CD4-positive, alpha-beta memory T cell (primary cell): Measurements from ENCODE around the gene KIRREL3. TPM values are rescaled to one million over a fixed set of nuclear protein-coding genes. Genes with fewer than 3 reads are reported as not detected.

Experiments used
- CTCF ChIA-PET: fragments of 350-600 bp; sonication (Branson Sonifier 250); formaldehyde crosslinking; loops from one replicate; lab custom pipeline; 2021; ENCODE audit warnings: inconsistent platforms; ENCODE audit not compliant: partially characterized antibody; lab: Charles Lee
- POLR2A ChIA-PET: fragments of 350-600 bp; sonication (Branson Sonifier 250); formaldehyde crosslinking; loops from one replicate; lab custom pipeline; 2021; ENCODE audit not compliant: partially characterized antibody; lab: Charles Lee
- DNase-seq, 5 donors: peaks; one replicate each; pipeline versions ENCODE4 v3.0.0 to v3.0.0-alpha.2; 2020 to 2022; ENCODE audit warnings: mixed read lengths in 1 of 5
- H3K27ac ChIP-seq: one replicate; pipeline ENCODE4 v1.7.0; 2013; ENCODE audit warnings: low read depth, low read length
- H3K27me3 ChIP-seq: 2 replicates; pipeline ENCODE4 v1.7.0; 2013; ENCODE audit warnings: mild to moderate bottlenecking, low read length, moderate library complexity; ENCODE audit not compliant: insufficient read depth
- H3K36me3 ChIP-seq: 2 replicates; pipeline ENCODE4 v1.7.0; 2013; ENCODE audit warnings: mild to moderate bottlenecking, low read length, moderate library complexity; ENCODE audit not compliant: insufficient read depth
- H3K4me1 ChIP-seq: 2 replicates; pipeline ENCODE4 v1.7.0; 2013; ENCODE audit warnings: mild to moderate bottlenecking, low read length, moderate library complexity; ENCODE audit not compliant: insufficient read depth
- H3K4me3 ChIP-seq, 2 donors: one replicate each; pipeline ENCODE4 v1.7.0; 2013; ENCODE audit warnings: low read length in 2 of 2, mild to moderate bottlenecking in 1 of 2
- H3K9me3 ChIP-seq, 2 donors: one replicate each; pipeline ENCODE4 v1.7.0; 2013; ENCODE audit warnings: low read length in 2 of 2, control low read depth in 1 of 2; ENCODE audit not compliant: control insufficient read depth in 1 of 2
- H3K27ac Mint-ChIP-seq, 7 donors: one replicate each; pipeline ENCODE4 v1.8.0; 2020 to 2021; ENCODE audit warnings: mixed read lengths in 7 of 7, mild to moderate bottlenecking in 6 of 7, inconsistent platforms in 3 of 7, moderate library complexity in 3 of 7
- H3K27me3 Mint-ChIP-seq, 2 donors: one replicate each; pipeline ENCODE4 v1.8.0; 2020 to 2021; ENCODE audit warnings: mixed read lengths in 2 of 2
- H3K36me3 Mint-ChIP-seq, 2 donors: one replicate each; pipeline ENCODE4 v1.8.0; 2020 to 2021; ENCODE audit warnings: mixed read lengths in 2 of 2, inconsistent platforms in 1 of 2, mild to moderate bottlenecking in 1 of 2
- H3K4me1 Mint-ChIP-seq, 4 donors: one replicate each; pipeline ENCODE4 v1.8.0; 2020 to 2021; ENCODE audit warnings: mixed read lengths in 4 of 4, mild to moderate bottlenecking in 1 of 4
- H3K4me3 Mint-ChIP-seq, 8 donors: one replicate each; pipeline ENCODE4 v1.8.0; 2020 to 2021; ENCODE audit warnings: mixed read lengths in 8 of 8, mild to moderate bottlenecking in 7 of 8, moderate library complexity in 6 of 8, inconsistent platforms in 3 of 8
- H3K9me3 Mint-ChIP-seq, 8 donors: one replicate each; pipeline ENCODE4 v1.8.0; 2020 to 2021; ENCODE audit warnings: mixed read lengths in 8 of 8, mild to moderate bottlenecking in 5 of 8, inconsistent platforms in 3 of 8, moderate library complexity in 1 of 8
- intact Hi-C: fragments of 100-400 bp; cut with micrococcal nuclease; formaldehyde crosslinking; loops from one replicate; pipeline ENCODE4 v1.15.1; 2023
- polyA plus RNA-seq, 2 donors: library from polyadenylated mRNA; unstranded; fragments of 300-500 nt; fragmentation: Illumina TruSeq; gene quantifications; one replicate each; pipeline ENCODE4 v1.2.3, GENCODE V29; 2021
- total RNA-seq, 2 experiments: library from RNA; stranded (reverse); gene quantifications; one replicate each; pipeline ENCODE4 v1.2.3, GENCODE V29; 2021

Gene KIRREL3
- total and polyA plus RNA-seq, 4 experiments from 2014 or later: not detected

GRCh38 chr11:126518972-126519690 is 481.4 kb downstream of the KIRREL3 start:
- no peaks in the 10 kb centered on the region for H3K4me1 Mint-ChIP-seq
- H3K4me1 ChIP-seq: no peaks in the 10 kb centered on the region
- no peak overlapping the region for H3K4me3 Mint-ChIP-seq
- no peak overlapping the region for H3K4me3 ChIP-seq
- H3K27ac ChIP-seq: no peak overlapping the region
- ChIA-PET POLR2A (no interaction called here), CTCF (no interaction called here)
- H3K36me3 ChIP-seq: no peaks in the 10 kb centered on the region
- intact Hi-C loops: no loop called here
- no peaks in the 10 kb centered on the region for H3K27me3 ChIP-seq
- H3K27me3 Mint-ChIP-seq: peaks cover 2 to 5% of the 10 kb centered on the region in 2 donors
- no peak for DNase-seq
- H3K36me3 Mint-ChIP-seq: no peaks in the 10 kb centered on the region
- H3K27ac Mint-ChIP-seq: no peak overlapping the region
- H3K9me3 ChIP-seq: no peaks in the 10 kb centered on the region
- peaks cover 0 to 2% (median 0%) of the 10 kb centered on the region in 8 donors for H3K9me3 Mint-ChIP-seq

GRCh38 chr11:126518071-126518971 is 482.2 kb downstream of the KIRREL3 start:
- Mint-ChIP-seq H3K4me3 (no peak overlapping the region), H3K36me3 (no peaks in the 10 kb centered on the region), H3K27me3 (peaks cover 2% of the 10 kb centered on the region in 2 donors), H3K4me1 (no peaks in the 10 kb centered on the region), H3K9me3 (peaks cover 0 to 2% (median 0%) of the 10 kb centered on the region in 8 donors), H3K27ac (no peak overlapping the region)
- no peak for DNase-seq
- no peaks in the 10 kb centered on the region for H3K27me3 ChIP-seq
- intact Hi-C loops: no loop called here
- POLR2A ChIA-PET: no interaction called here
- no peaks in the 10 kb centered on the region for H3K36me3 ChIP-seq
- H3K4me3 ChIP-seq: no peak overlapping the region
- no peaks in the 10 kb centered on the region for H3K9me3 ChIP-seq
- no peaks in the 10 kb centered on the region for H3K4me1 ChIP-seq
- CTCF ChIA-PET: no interaction called here
- no peak overlapping the region for H3K27ac ChIP-seq

GRCh38 chr11:126515501-126515900 is 485.1 kb downstream of the KIRREL3 start:
- no peak overlapping the region for H3K4me3 ChIP-seq
- no peak overlapping the region for H3K27ac ChIP-seq
- Mint-ChIP-seq H3K4me3 (no peak overlapping the region), H3K36me3 (no peaks in the 10 kb centered on the region), H3K27me3 (peaks cover 5% of the 10 kb centered on the region in 2 donors), H3K27ac (no peak overlapping the region), H3K4me1 (no peaks in the 10 kb centered on the region), H3K9me3 (peaks cover 0 to 2% (median 0%) of the 10 kb centered on the region in 8 donors)
- no peaks in the 10 kb centered on the region for H3K36me3 ChIP-seq
- no peaks in the 10 kb centered on the region for H3K4me1 ChIP-seq
- intact Hi-C loops: no loop called here
- ChIA-PET POLR2A (no interaction called here), CTCF (interaction anchor here (1.6 kb wide), 1 partner anchor 35 kb away, joined by 5 read pairs; no protein-coding TSS in a partner anchor)
- no peaks in the 10 kb centered on the region for H3K9me3 ChIP-seq
- H3K27me3 ChIP-seq: no peaks in the 10 kb centered on the region
- no peak for DNase-seq

- no peak overlapping the region for H3K4me3 ChIP-seq
- Mint-ChIP-seq H3K36me3 (no peaks in the 10 kb centered on the region), H3K4me1 (no peaks in the 10 kb centered on the region), H3K9me3 (peaks cover 0 to 2% (median 0%) of the 10 kb centered on the region in 8 donors), H3K27me3 (peaks cover 5 to 8% of the 10 kb centered on the region in 2 donors), H3K27ac (no peak overlapping the region), H3K4me3 (no peak overlapping the region)
- no peak for DNase-seq
- H3K36me3 ChIP-seq: no peaks in the 10 kb centered on the region
- POLR2A ChIA-PET: no interaction called here
- no peak overlapping the region for H3K27ac ChIP-seq
- intact Hi-C loops: no loop called here
- no peaks in the 10 kb centered on the region for H3K9me3 ChIP-seq
- H3K4me1 ChIP-seq: no peaks in the 10 kb centered on the region
- no peaks in the 10 kb centered on the region for H3K27me3 ChIP-seq
- CTCF ChIA-PET: no interaction called here
Measured at GRCh38 chr11:126514061-126514693, 486.4 kb downstream of the KIRREL3 start.

- Histone ChIP-seq H3K9me3 (no peaks in the 10 kb centered on the region), H3K36me3 (no peaks in the 10 kb centered on the region), H3K4me1 (no peaks in the 10 kb centered on the region), H3K4me3 (no peak overlapping the region), H3K27me3 (no peaks in the 10 kb centered on the region), H3K27ac (no peak overlapping the region)
- H3K36me3 Mint-ChIP-seq: no peaks in the 10 kb centered on the region
- H3K9me3 Mint-ChIP-seq: peaks cover 0 to 5% (median 0%) of the 10 kb centered on the region in 8 donors
- H3K4me1 Mint-ChIP-seq: no peaks in the 10 kb centered on the region
- no peak overlapping the region for H3K27ac Mint-ChIP-seq
- POLR2A ChIA-PET: no interaction called here
- peaks cover 8% of the 10 kb centered on the region in 2 donors for H3K27me3 Mint-ChIP-seq
- DNase-seq: no peak
- no peak overlapping the region for H3K4me3 Mint-ChIP-seq
- CTCF ChIA-PET: no interaction called here
- intact Hi-C loops: no loop called here
Measured at GRCh38 chr11:126512741-126513715, 487.5 kb downstream of the KIRREL3 start.

- no peak overlapping the region for H3K27ac Mint-ChIP-seq
- H3K9me3 ChIP-seq: no peaks in the 10 kb centered on the region
- POLR2A ChIA-PET: no interaction called here
Measured at GRCh38 chr11:126512251-126512650, 488.3 kb downstream of the KIRREL3 start.

More at GRCh38 chr11:126512251-126512650, 488.3 kb downstream of the KIRREL3 start:
- H3K9me3 Mint-ChIP-seq: peaks cover 0 to 7% (median 0%) of the 10 kb centered on the region in 8 donors
- H3K27me3 Mint-ChIP-seq: peaks cover 8% of the 10 kb centered on the region in 2 donors
- no peaks in the 10 kb centered on the region for H3K27me3 ChIP-seq
- no peak for DNase-seq
- no peak overlapping the region for H3K27ac ChIP-seq
- no peaks in the 10 kb centered on the region for H3K4me1 Mint-ChIP-seq
- H3K4me3 Mint-ChIP-seq: no peak overlapping the region
- intact Hi-C loops: no loop called here
- H3K36me3 ChIP-seq: no peaks in the 10 kb centered on the region
- H3K4me3 ChIP-seq: no peak overlapping the region
- no peaks in the 10 kb centered on the region for H3K4me1 ChIP-seq
- CTCF ChIA-PET: no interaction called here
- no peaks in the 10 kb centered on the region for H3K36me3 Mint-ChIP-seq
